ENCODE results near the gene ARL6. TPM values are rescaled to one million over a fixed set of nuclear protein-coding genes. Genes with fewer than 3 reads are reported as not detected.
A peak's percentile ranks its signal among the peaks of the same experiment; 100 is the strongest.
"Not testable (repeated sequence)": the region's sequence is repeated elsewhere in the genome, so short reads cannot be mapped to it uniquely, and the experiment has no call there.

Gene ARL6
- polyA plus RNA-seq, 6 donors from 2014 or later: 1.1 to 4.3 (median 2.5) TPM

GRCh38 chr3:97825101-97825500, 60.5 kb downstream of the ARL6 start:
- H3K27ac Mint-ChIP-seq: no peak overlapping the region

GRCh38 chr3:97827741-97828471, 63.3 kb downstream of the ARL6 start:
- Mint-ChIP-seq H3K27ac (peak overlapping the region in 1 of 6 donors; percentile 29), H3K4me1 (peaks cover 4 to 8% (median 7%) of the 10 kb centered on the region in 3 donors), H3K4me3 (no peak overlapping the region), H3K36me3 (peaks cover 0 to 5% of the 10 kb centered on the region in 2 donors), H3K9me3 (peaks cover 0 to 6% (median 2%) of the 10 kb centered on the region in 7 donors), H3K27me3 (peaks cover 0 to 10% (median 5%) of the 10 kb centered on the region in 3 donors)
- ATAC-seq (ENCODE audit: low read depth in 2 of 2) (no peak), DNase-seq (no peak)

More at GRCh38 chr3:97825101-97825500, 60.5 kb downstream of the ARL6 start:
- ATAC-seq (ENCODE audit: low read depth in 2 of 2) (no peak), DNase-seq (no peak)
- Mint-ChIP-seq H3K9me3 (no peaks in the 10 kb centered on the region), H3K4me1 (peaks cover 15 to 25% (median 23%) of the 10 kb centered on the region in 3 donors), H3K36me3 (peaks cover 0 to 7% of the 10 kb centered on the region in 2 donors), H3K4me3 (no peak overlapping the region), H3K27me3 (peaks cover 5 to 17% (median 13%) of the 10 kb centered on the region in 3 donors)

GRCh38 chr3:97829198-97829597, 64.6 kb downstream of the ARL6 start:
- peaks cover 0 to 8% of the 10 kb centered on the region in 2 donors for H3K36me3 Mint-ChIP-seq
- peaks cover 0 to 6% (median 2%) of the 10 kb centered on the region in 7 donors for H3K9me3 Mint-ChIP-seq
- H3K4me1 Mint-ChIP-seq: no peaks in the 10 kb centered on the region
- H3K27ac Mint-ChIP-seq: peak overlapping the region in 1 of 6 donors; percentile 0
- H3K4me3 Mint-ChIP-seq: no peak overlapping the region
- no peak for ATAC-seq (ENCODE audit: low read depth in 2 of 2)
- no peak for DNase-seq
- H3K27me3 Mint-ChIP-seq: no peaks in the 10 kb centered on the region

GRCh38 chr3:97830638-97831037, 66.1 kb downstream of the ARL6 start:
- Mint-ChIP-seq H3K36me3 (peaks cover 0 to 8% of the 10 kb centered on the region in 2 donors), H3K4me1 (no peaks in the 10 kb centered on the region), H3K9me3 (peaks cover 0 to 6% (median 2%) of the 10 kb centered on the region in 7 donors), H3K27ac (no peak overlapping the region), H3K4me3 (no peak overlapping the region), H3K27me3 (no peaks in the 10 kb centered on the region)
- no peak for DNase-seq
- no peak for ATAC-seq (ENCODE audit: low read depth in 2 of 2)

- no peak overlapping the region for H3K4me3 Mint-ChIP-seq
- no peak overlapping the region for H3K27ac Mint-ChIP-seq
- peaks cover 0 to 8% of the 10 kb centered on the region in 2 donors for H3K36me3 Mint-ChIP-seq
- DNase-seq: no peak
- peaks cover 0 to 6% (median 2%) of the 10 kb centered on the region in 7 donors for H3K9me3 Mint-ChIP-seq
- no peak for ATAC-seq (ENCODE audit: low read depth in 2 of 2)
- no peaks in the 10 kb centered on the region for H3K27me3 Mint-ChIP-seq
- H3K4me1 Mint-ChIP-seq: no peaks in the 10 kb centered on the region
Measured at GRCh38 chr3:97831140-97831539, 66.6 kb downstream of the ARL6 start.

GRCh38 chr3:97833184-97833583, 68.6 kb downstream of the ARL6 start:
- H3K4me1 Mint-ChIP-seq; H3K4me3 Mint-ChIP-seq; H3K9me3 Mint-ChIP-seq; H3K36me3 Mint-ChIP-seq; H3K27me3 Mint-ChIP-seq; DNase-seq; ATAC-seq (ENCODE audit: low read depth in 2 of 2): not testable (repeated sequence)
- H3K27ac Mint-ChIP-seq: peak overlapping the region in 2 of 6 donors; percentile 25 to 38

GRCh38 chr3:97835761-97836160, 71.2 kb downstream of the ARL6 start:
- no peak overlapping the region for H3K27ac Mint-ChIP-seq
- H3K4me1 Mint-ChIP-seq: peaks cover 0 to 2% (median 0%) of the 10 kb centered on the region in 3 donors
- peaks cover 0 to 8% of the 10 kb centered on the region in 2 donors for H3K36me3 Mint-ChIP-seq
- no peak for DNase-seq
- ATAC-seq (ENCODE audit: low read depth in 2 of 2): no peak
- H3K9me3 Mint-ChIP-seq: peaks cover 0 to 6% (median 2%) of the 10 kb centered on the region in 7 donors
- no peak overlapping the region for H3K4me3 Mint-ChIP-seq
- H3K27me3 Mint-ChIP-seq: no peaks in the 10 kb centered on the region

GRCh38 chr3:97838393-97838792, 73.8 kb downstream of the ARL6 start:
- no peak for ATAC-seq (ENCODE audit: low read depth in 2 of 2)
- Mint-ChIP-seq H3K27ac (peak overlapping the region in 1 of 6 donors; percentile 21), H3K4me1 (peaks cover 0 to 2% (median 0%) of the 10 kb centered on the region in 3 donors)

GRCh38 chr3:97839944-97840343, 75.4 kb downstream of the ARL6 start:
- H3K36me3 Mint-ChIP-seq: no peaks in the 10 kb centered on the region
- peak overlapping the region in 2 of 6 donors; percentile 27 to 36 for H3K27ac Mint-ChIP-seq
- H3K9me3 Mint-ChIP-seq: no peaks in the 10 kb centered on the region
- ATAC-seq (ENCODE audit: low read depth in 2 of 2) (no peak), DNase-seq (no peak)
- no peak overlapping the region for H3K4me3 Mint-ChIP-seq
- no peaks in the 10 kb centered on the region for H3K27me3 Mint-ChIP-seq
- peaks cover 0 to 2% (median 0%) of the 10 kb centered on the region in 3 donors for H3K4me1 Mint-ChIP-seq

More at GRCh38 chr3:97838393-97838792, 73.8 kb downstream of the ARL6 start:
- H3K36me3 Mint-ChIP-seq: no peaks in the 10 kb centered on the region
- DNase-seq: no peak
- H3K27me3 Mint-ChIP-seq: no peaks in the 10 kb centered on the region
- no peaks in the 10 kb centered on the region for H3K9me3 Mint-ChIP-seq
- no peak overlapping the region for H3K4me3 Mint-ChIP-seq

GRCh38 chr3:97841304-97841703, 76.7 kb downstream of the ARL6 start:
- no peaks in the 10 kb centered on the region for H3K27me3 Mint-ChIP-seq
- H3K9me3 Mint-ChIP-seq: no peaks in the 10 kb centered on the region
- peaks cover 0 to 2% (median 0%) of the 10 kb centered on the region in 3 donors for H3K4me1 Mint-ChIP-seq
- no peaks in the 10 kb centered on the region for H3K36me3 Mint-ChIP-seq
- H3K4me3 Mint-ChIP-seq: no peak overlapping the region
- ATAC-seq (ENCODE audit: low read depth in 2 of 2) (no peak), DNase-seq (no peak)
- H3K27ac Mint-ChIP-seq: no peak overlapping the region

GRCh38 chr3:97841956-97842355, 77.4 kb downstream of the ARL6 start:
- no peak for DNase-seq
- Mint-ChIP-seq H3K36me3 (no peaks in the 10 kb centered on the region), H3K27ac (no peak overlapping the region), H3K27me3 (no peaks in the 10 kb centered on the region), H3K9me3 (no peaks in the 10 kb centered on the region), H3K4me1 (peaks cover 0 to 2% (median 0%) of the 10 kb centered on the region in 3 donors), H3K4me3 (no peak overlapping the region)
- no peak for ATAC-seq (ENCODE audit: low read depth in 2 of 2)

- H3K27me3 Mint-ChIP-seq: no peaks in the 10 kb centered on the region
- ATAC-seq (ENCODE audit: low read depth in 2 of 2): no peak
- H3K36me3 Mint-ChIP-seq: peaks cover 0 to 6% of the 10 kb centered on the region in 2 donors
- H3K4me1 Mint-ChIP-seq: no peaks in the 10 kb centered on the region
- H3K27ac Mint-ChIP-seq: no peak overlapping the region
- no peak for DNase-seq
- H3K4me3 Mint-ChIP-seq: no peak overlapping the region
- peaks cover 0 to 7% (median 4%) of the 10 kb centered on the region in 7 donors for H3K9me3 Mint-ChIP-seq
Measured at GRCh38 chr3:97848779-97849178, 84.2 kb downstream of the ARL6 start.
